Activated T-helper 17 cell treated with anti-CD3 and anti-CD28 coated beads, Interleukin-2, amount 50 U/mL, for 72 hours (primary cell): Measurements from ENCODE around the gene PLET1. TPM values are rescaled to one million over a fixed set of nuclear protein-coding genes. Genes with fewer than 3 reads are reported as not detected.

Source experiments
- ATAC-seq: fragments of 150-1000 bp; cut with Tn5 transposase; replicated peaks from 2 replicates; pipeline ENCODE4 v1.10.0; 2021; ENCODE audit warnings: mild to moderate bottlenecking, moderate library complexity
- H3K27ac Mint-ChIP-seq: one replicate; pipeline ENCODE4 v1.8.0; 2022; ENCODE audit warnings: mixed read lengths
- H3K27me3 Mint-ChIP-seq: one replicate; pipeline ENCODE4 v1.8.0; 2022; ENCODE audit warnings: mixed read lengths
- H3K36me3 Mint-ChIP-seq: one replicate; pipeline ENCODE4 v1.8.0; 2022; ENCODE audit warnings: low read depth, mild to moderate bottlenecking, mixed read lengths
- H3K4me1 Mint-ChIP-seq: one replicate; pipeline ENCODE4 v1.8.0; 2022; ENCODE audit warnings: mixed read lengths
- H3K4me3 Mint-ChIP-seq: one replicate; pipeline ENCODE4 v1.8.0; 2022; ENCODE audit warnings: mild to moderate bottlenecking, mixed read lengths
- H3K9me3 Mint-ChIP-seq: one replicate; pipeline ENCODE4 v1.8.0; 2022; ENCODE audit warnings: mixed read lengths
- total RNA-seq, 2 donors: library from RNA; stranded (reverse); gene quantifications; one replicate each; pipeline ENCODE4 v1.2.3, GENCODE V29; 2022

The PLET1 gene
- total RNA-seq, 2 donors from 2014 or later, result not detected

DNA sequence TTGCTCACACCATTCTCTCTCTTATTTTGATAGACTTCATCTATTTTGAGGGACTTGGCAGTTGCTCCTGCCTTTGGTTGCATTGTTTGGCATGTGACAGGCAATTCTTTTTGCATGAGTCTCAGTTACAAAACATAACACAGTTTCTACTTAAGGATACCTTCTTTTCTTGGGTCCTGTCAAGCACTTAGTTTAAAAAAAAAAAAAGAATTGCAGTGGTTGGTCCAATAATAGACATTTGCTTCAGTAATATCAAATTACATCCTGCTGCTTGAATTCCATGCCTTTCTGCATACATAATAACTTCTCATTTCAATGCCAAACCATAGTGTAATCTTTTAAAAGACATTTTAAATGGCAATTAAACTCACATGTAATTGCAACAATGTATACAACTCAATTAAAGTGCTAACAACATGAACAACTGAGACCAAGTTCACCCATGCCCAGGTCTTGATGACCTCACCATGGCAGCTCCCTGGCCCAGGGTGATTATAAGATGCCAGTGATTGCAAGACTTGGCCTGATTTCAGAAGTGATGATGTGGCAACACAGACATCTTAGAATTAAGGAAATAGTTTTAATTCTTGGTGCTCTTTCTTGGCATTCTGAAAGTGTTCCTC lies 32.2 kb upstream of the PLET1 start:
- Mint-ChIP-seq H3K27me3 (no peaks in the 10 kb centered on the region), H3K27ac (peak overlapping the region; percentile 90), H3K36me3 (peaks cover 32% of the 10 kb centered on the region), H3K4me3 (peak overlapping the region; percentile 74), H3K4me1 (peaks cover 28% of the 10 kb centered on the region), H3K9me3 (peaks cover 3% of the 10 kb centered on the region)
- no peak for ATAC-seq

DNA sequence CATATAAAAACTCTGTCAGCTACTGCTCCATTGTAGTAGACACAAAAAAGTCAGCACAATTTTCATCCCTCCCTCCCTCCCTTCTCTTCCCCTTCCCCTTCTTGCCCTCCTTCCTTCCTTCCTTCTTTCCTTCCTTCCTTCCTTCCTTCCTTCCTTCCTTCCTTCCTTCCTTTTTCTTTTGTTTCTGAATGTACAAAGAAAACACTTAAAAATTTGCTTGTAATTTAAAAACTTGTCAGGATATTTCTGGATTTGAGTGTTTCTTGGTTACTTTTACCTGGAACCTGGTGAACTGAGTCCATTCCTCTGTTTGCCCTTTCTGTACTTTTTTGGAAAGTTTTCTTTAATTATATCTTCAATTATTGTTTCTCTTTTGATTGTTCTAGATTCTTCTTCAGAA lies 31.5 kb upstream of the PLET1 start:
- Mint-ChIP-seq H3K4me3 (peak overlapping the region; percentile 74), H3K4me1 (peaks cover 21% of the 10 kb centered on the region), H3K27ac (peak overlapping the region; percentile 90), H3K27me3 (no peaks in the 10 kb centered on the region), H3K9me3 (peaks cover 3% of the 10 kb centered on the region), H3K36me3 (peaks cover 32% of the 10 kb centered on the region)
- no peak for ATAC-seq

DNA sequence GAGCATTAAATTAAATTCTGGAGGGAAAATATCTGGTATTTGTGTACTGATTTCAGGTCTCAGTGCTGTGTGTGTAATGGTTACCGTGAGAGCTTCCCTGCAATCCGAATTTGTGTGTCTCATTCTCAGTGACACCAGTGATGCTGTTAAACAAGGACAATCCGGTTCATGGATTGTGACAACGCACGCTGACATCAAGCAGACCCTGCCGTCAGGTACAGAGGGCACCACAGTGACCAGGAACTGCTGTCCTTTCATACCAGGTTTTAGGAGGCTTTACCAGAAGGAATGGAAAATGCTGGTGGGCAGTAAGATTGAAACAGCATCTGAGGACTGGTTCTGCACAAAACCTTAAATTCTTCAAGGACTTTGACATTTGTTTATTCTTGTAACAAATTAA lies 30.5 kb upstream of the PLET1 start:
- ATAC-seq, result no peak
- Mint-ChIP-seq H3K4me3 (peak overlapping the region; percentile 74), H3K4me1 (peaks cover 12% of the 10 kb centered on the region), H3K36me3 (peaks cover 32% of the 10 kb centered on the region), H3K27me3 (no peaks in the 10 kb centered on the region), H3K27ac (peak overlapping the region; percentile 90), H3K9me3 (peaks cover 3% of the 10 kb centered on the region)

DNA sequence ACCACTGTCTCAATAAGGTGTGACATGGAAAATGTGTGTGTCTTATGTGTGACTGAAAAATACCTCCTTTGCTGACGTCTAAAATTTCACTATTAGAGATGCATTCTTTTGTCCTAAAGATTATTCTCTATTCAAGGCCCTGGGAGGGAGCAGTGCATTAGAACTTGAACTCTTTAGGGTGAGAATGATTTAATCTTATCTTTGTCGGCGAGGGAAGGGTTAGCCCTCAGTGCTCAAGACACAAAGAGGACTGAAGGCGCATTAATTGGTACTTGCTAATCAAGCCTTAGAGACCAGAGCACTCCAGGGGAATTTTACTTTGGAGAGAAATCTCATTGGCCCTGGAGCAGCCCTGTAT lies 29.8 kb upstream of the PLET1 start:
- Mint-ChIP-seq H3K27me3 (no peaks in the 10 kb centered on the region), H3K4me1 (peaks cover 11% of the 10 kb centered on the region), H3K4me3 (peak overlapping the region; percentile 74), H3K36me3 (peaks cover 32% of the 10 kb centered on the region), H3K9me3 (peaks cover 3% of the 10 kb centered on the region), H3K27ac (peak overlapping the region; percentile 90)
- ATAC-seq, result no peak

DNA sequence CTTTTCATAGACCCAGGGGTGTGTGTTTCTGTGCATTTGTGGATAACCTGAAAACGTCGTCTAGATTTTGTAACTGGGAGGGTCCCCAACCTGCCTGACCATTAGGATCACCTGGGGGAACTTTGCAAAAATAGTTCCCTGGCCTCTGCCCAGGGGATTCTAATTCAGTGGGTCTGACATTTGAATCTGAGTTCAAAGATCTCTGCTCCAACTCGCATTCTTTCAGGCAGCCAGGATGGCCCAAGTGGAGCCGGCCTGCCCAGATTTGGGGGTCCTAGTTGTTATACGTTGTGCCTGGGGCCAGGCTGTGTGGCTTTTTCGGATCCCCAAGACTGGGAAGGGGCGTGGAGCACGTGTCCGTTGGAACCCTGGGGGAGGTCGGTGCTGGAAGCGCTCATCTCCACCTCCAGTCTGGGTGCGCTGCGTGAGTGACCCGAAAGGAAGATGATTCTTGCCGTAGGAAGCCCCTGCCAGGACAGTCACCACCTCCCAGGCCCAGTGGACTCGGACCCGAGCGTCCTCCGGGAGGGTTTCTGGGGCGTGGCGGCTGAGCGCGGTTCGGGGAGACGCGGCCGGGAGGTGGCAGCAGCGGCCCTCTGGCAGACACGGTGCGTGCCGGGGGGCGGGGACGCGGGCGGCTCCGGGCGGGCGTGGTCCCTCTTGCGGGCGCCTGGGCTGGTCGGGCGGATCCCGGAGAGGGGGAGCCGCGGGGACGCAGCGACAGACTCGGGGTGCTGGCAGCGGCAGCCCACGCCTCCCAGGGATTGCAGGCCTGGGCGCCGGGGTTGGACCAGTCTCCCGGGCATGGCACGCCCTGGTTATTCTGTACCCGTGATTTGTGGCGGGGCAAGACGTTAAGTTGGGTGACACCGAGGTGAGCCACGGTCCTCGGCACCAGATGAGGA lies 29.2 kb upstream of the PLET1 start:
- ATAC-seq, result peak; percentile 92
- Mint-ChIP-seq H3K27ac (peak overlapping the region; percentile 90), H3K27me3 (no peaks in the 10 kb centered on the region), H3K4me3 (peak overlapping the region; percentile 74), H3K9me3 (peaks cover 3% of the 10 kb centered on the region), H3K36me3 (peaks cover 27% of the 10 kb centered on the region), H3K4me1 (peaks cover 11% of the 10 kb centered on the region)

DNA sequence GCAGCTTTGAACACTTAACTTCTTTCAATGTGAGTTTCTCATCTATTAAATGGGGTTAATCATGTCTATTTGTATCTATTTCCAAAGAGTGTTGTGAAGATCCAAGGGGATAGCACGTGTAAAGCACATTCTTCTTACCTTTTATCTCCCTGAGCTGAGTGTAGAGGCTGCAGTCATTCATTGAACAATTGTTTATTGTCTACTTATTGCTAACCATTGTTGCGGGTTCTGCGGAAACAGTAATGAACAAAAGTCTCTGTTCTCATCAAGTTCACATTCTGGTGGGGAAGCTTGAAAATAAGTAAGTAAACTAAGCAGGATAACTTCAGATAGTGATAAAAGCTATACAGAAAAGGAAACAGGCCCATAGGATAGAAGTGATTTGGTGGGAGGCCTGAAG lies 27.4 kb upstream of the PLET1 start:
- ATAC-seq, result no peak
- peaks cover 3% of the 10 kb centered on the region for H3K9me3 Mint-ChIP-seq
- peaks cover 8% of the 10 kb centered on the region for H3K4me1 Mint-ChIP-seq
- peak overlapping the region; percentile 3 for H3K27ac Mint-ChIP-seq
- peaks cover 15% of the 10 kb centered on the region for H3K36me3 Mint-ChIP-seq
- no peaks in the 10 kb centered on the region for H3K27me3 Mint-ChIP-seq
- H3K4me3 Mint-ChIP-seq, result no peak overlapping the region

DNA sequence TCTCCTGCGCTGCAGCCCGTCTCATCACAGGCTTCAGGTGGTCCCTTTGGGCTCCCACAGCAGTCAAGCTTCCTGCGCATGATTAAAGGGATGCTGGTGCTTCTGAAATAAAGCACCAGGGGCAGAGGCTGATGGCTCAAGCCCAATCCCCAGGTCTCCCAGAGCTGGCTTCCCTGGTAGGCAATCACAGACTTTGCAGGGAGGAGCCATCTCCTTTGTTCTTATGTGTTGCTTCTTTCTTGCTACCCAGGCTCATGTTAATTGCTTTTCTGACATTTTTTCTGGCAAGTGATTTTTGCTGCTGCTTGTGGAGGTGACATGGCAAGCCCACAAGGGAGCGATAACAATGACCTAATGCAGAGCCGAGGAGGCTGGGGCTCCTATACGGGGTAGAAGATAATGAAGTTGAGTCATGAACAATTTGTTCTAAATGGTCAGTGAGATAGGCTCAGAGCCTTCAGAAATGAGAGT lies 25.2 kb upstream of the PLET1 start:
- no peaks in the 10 kb centered on the region for H3K27me3 Mint-ChIP-seq
- no peaks in the 10 kb centered on the region for H3K36me3 Mint-ChIP-seq
- H3K4me1 Mint-ChIP-seq, result peaks cover 12% of the 10 kb centered on the region
- no peaks in the 10 kb centered on the region for H3K9me3 Mint-ChIP-seq
- no peak for ATAC-seq
- no peak overlapping the region for H3K4me3 Mint-ChIP-seq
- peak overlapping the region; percentile 24 for H3K27ac Mint-ChIP-seq

DNA sequence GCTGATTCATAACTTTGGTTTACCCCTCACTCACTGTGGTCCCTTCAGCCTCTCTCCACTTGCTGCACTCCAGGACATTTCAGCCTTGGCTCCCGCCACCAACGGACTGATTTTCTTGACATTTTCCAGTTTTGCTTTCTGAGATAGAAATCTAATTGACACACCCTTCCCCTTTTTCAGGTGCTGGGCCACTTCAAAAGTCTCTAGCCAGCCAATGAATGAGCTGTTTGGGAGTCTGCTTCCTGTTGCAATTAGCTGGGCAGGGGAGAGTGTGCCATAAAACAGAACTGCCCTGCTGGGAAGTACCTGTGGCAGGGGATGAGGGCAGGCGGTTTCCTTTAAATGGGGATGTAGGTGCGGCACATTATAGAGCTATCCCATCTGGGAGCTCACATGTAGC lies 21.1 kb upstream of the PLET1 start:
- H3K9me3 Mint-ChIP-seq, result no peaks in the 10 kb centered on the region
- H3K4me3 Mint-ChIP-seq, result peak overlapping the region; percentile 4
- no peaks in the 10 kb centered on the region for H3K27me3 Mint-ChIP-seq
- no peak overlapping the region for H3K27ac Mint-ChIP-seq
- ATAC-seq, result no peak
- no peaks in the 10 kb centered on the region for H3K36me3 Mint-ChIP-seq
- peaks cover 11% of the 10 kb centered on the region for H3K4me1 Mint-ChIP-seq

DNA sequence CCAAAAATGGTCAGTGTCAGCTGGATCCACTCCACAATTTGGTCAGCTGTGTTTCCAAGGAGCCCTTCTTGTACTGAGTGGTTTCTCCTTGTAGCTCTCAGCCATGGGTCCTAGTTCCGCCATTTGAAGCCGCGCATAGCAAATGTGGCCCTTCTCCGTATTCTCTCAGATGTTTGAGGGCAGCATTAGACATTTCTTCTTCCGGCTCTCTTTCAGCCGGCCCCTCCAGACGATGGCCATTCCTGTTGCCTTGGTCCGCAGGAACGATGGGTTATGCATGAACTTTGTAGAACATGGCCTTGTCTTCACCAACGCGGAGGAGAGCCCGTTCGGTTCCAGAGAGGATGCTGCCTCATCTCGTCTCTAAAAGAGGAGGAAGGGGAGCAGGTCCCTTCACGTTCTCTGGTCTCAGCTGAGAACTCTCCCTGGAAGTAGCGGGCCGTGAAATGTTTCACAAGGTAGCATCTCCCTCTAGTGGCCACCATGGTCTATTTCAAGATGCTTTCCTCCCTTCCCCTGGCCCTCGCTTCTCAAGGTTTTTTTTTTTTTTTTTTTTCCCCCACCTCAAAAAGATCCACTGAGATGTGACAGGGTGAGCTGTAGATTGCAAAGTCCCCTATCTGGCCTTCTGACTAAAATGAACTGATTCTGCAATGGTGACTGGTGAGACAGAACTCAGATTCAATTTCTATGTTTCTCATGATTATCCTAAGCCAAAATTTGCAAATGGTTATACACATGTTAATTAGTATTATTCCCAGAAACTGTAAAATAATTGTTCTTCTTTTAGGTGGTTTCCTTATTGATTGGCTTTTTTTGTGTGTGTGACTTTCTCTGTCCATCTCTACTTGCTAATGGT lies 19.8 kb upstream of the PLET1 start:
- H3K9me3 Mint-ChIP-seq, result no peaks in the 10 kb centered on the region
- no peaks in the 10 kb centered on the region for H3K27me3 Mint-ChIP-seq
- peak overlapping the region; percentile 88 for H3K27ac Mint-ChIP-seq
- H3K4me1 Mint-ChIP-seq, result peaks cover 11% of the 10 kb centered on the region
- H3K4me3 Mint-ChIP-seq, result peak overlapping the region; percentile 89
- no peaks in the 10 kb centered on the region for H3K36me3 Mint-ChIP-seq
- ATAC-seq, result peak; percentile 94

DNA sequence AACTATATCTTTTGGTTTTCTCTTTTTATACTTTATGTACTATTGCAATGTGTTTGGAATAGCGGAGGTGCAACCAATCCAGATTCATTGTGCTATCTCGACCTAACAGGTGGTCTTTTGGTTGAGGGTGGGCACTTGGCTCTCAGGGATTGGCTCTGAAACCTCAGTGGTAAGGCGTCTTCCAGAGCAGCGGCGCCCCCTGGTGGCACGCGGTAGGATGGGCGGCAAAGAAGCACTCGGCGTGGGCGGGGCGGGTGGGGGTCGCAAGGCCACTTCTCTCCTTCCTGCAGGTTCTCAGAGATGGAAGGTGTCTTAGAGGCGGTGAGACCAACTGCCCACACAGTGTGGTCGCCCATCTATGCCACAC lies 19.2 kb upstream of the PLET1 start:
- no peaks in the 10 kb centered on the region for H3K27me3 Mint-ChIP-seq
- no peaks in the 10 kb centered on the region for H3K9me3 Mint-ChIP-seq
- peaks cover 11% of the 10 kb centered on the region for H3K4me1 Mint-ChIP-seq
- ATAC-seq, result peak; percentile 63
- H3K27ac Mint-ChIP-seq, result no peak overlapping the region
- no peaks in the 10 kb centered on the region for H3K36me3 Mint-ChIP-seq
- peak overlapping the region; percentile 89 for H3K4me3 Mint-ChIP-seq

DNA sequence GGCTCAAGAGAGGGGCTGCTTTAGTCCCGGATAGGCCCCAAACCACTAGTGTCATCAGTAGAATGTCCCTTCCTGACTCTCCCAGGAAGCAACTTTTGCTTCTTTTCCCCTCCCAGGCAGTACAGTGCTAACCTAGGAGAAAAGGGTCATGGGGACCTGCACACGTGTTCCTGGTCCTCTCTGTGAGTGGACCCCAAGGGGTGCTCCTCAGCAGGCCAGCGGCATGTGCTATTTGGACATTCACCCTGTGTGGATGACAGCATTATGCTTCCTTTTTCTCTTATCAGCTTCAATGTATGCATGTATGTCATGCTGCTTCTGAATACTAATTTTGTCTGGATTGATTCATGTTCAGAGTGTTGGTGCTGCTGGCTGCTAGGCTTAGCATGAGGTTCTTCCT lies 18.1 kb upstream of the PLET1 start:
- ATAC-seq, result no peak

DNA sequence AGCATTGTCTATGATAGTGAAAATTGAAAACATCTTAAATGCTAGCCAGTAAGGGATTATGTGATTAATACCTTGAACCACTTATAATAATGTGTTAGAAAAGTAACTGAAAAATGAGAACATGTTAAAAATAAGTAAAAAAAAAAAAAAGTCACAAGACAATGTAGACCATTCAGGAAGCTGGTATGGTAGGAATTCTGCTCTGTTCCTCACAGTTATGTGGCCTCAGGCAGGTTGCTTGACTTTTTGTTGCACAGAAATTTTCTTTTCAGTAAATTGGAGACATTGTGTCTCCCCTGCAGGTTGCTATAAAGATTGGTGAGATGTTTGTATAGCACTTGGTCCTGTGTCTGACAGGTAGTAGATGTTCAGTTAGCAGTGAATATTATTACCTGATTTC lies 17.3 kb upstream of the PLET1 start:
- Mint-ChIP-seq H3K9me3 (no peaks in the 10 kb centered on the region), H3K27me3 (no peaks in the 10 kb centered on the region), H3K27ac (no peak overlapping the region), H3K36me3 (no peaks in the 10 kb centered on the region), H3K4me3 (no peak overlapping the region), H3K4me1 (peaks cover 11% of the 10 kb centered on the region)
- ATAC-seq, result no peak

More for the DNA sequence above, 18.1 kb upstream of the PLET1 start:
- H3K4me1 Mint-ChIP-seq, result peaks cover 11% of the 10 kb centered on the region
- no peak overlapping the region for H3K4me3 Mint-ChIP-seq
- H3K27me3 Mint-ChIP-seq, result no peaks in the 10 kb centered on the region
- no peaks in the 10 kb centered on the region for H3K9me3 Mint-ChIP-seq
- H3K27ac Mint-ChIP-seq, result no peak overlapping the region
- no peaks in the 10 kb centered on the region for H3K36me3 Mint-ChIP-seq

DNA sequence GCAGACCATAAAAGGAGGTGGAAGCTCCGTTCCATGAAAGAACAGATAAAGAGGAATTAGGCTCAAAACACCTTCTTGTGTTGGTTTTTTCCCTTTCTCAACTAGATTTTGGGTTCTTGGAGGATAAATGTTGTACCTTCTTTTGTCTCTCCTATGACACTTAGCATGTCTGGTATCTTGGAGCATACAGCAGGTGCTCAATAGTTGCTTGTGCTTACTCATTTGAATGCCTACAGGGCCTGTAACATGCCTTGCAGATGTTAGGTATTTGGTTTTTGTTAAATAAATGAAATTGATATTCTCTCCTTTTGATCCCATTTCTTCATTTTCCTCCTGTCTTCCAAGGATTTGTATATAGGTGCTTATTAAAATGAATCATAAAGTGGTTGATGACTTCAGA lies 16.4 kb upstream of the PLET1 start:
- H3K27ac Mint-ChIP-seq, result no peak overlapping the region
- no peak for ATAC-seq
- no peaks in the 10 kb centered on the region for H3K9me3 Mint-ChIP-seq
- peaks cover 11% of the 10 kb centered on the region for H3K4me1 Mint-ChIP-seq
- no peak overlapping the region for H3K4me3 Mint-ChIP-seq
- no peaks in the 10 kb centered on the region for H3K36me3 Mint-ChIP-seq
- no peaks in the 10 kb centered on the region for H3K27me3 Mint-ChIP-seq

DNA sequence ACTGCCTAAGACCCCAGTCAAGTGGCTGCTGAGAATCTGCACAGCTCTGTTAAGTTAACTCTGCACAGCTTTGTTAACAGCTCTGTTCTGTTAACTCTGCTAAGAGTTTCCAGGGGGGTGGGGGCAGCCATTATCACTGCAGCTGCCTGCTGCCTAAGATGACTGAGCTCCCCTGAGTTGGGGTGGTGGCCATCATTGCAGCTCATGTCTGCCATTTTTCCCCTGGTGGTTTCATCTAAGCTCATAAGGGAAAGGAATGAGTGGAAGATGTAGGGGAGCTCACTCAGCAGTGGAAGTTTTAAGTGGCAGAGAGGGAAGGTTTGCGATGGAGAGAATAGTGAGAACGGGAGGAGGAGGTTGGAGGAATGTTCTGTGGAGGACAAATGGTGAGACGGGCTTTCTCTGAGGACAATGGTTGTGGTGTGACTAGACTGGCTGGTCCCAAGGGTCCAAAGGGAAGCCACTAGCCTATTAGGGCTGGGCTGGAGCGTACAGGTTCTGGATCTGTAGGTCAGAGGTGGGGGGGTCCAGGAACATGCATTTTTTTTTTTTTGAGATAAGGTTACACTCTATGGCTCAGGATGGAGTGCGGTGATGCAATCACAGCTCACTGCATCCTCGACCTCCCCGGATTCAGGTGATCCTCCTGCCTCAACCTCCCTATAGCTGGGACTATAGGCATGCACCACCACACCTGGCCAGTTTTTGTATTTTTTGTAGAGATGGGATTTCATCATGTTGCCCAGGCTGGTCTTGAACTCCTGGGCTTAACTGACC lies 13.5 kb upstream of the PLET1 start:
- Mint-ChIP-seq H3K4me1 (no peaks in the 10 kb centered on the region), H3K4me3 (no peak overlapping the region), H3K27ac (no peak overlapping the region), H3K9me3 (no peaks in the 10 kb centered on the region), H3K36me3 (no peaks in the 10 kb centered on the region), H3K27me3 (no peaks in the 10 kb centered on the region)
- no peak for ATAC-seq
